Measurements from ENCODE around the gene EML2. TPM values are rescaled to one million over a fixed set of nuclear protein-coding genes. Genes with fewer than 3 reads are reported as not detected.
"Not testable (repeated sequence)": the region's sequence is repeated elsewhere in the genome, so short reads cannot be mapped to it uniquely, and the experiment has no call there.

EML2 gene
- total RNA-seq, 2 donors from 2014 or later: 117 to 184 TPM

DNA sequence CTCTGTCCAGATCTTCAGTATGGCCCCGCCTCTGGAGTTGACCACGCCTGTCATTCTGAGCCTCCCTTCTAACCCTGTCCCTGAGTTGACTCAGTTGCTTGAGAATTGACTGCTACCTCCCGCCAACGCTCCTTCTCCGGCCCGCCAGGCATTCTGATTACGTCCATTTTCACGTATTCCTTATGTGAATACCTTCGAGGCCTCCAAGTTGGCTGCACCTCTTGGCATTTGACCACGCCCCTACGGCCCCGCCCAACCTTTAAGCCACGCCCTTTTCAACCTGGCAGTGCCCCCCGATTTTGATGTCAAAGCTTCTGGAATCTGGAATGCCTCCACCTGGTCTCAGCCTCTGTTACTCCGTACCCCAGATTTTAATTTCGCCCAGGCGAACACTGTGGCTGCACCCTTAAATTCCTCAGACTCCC is 1.7 kb upstream of the EML2 start:
- Mint-ChIP-seq H3K4me3 (peak overlapping the region; percentile 86), H3K9me3 (peaks cover 8% of the 10 kb centered on the region), H3K36me3 (ENCODE audit: low read depth) (peaks cover 68% of the 10 kb centered on the region), H3K27me3 (no peaks in the 10 kb centered on the region), H3K27ac (peak overlapping the region; percentile 96), H3K4me1 (peaks cover 20% of the 10 kb centered on the region)
- no peak for ATAC-seq (replicated peaks)

GRCh38 chr19:45637890-45638667 is 1.1 kb downstream of the EML2 start:
- peaks cover 11% of the 10 kb centered on the region for H3K4me1 Mint-ChIP-seq
- no peaks in the 10 kb centered on the region for H3K27me3 Mint-ChIP-seq
- peaks cover 8% of the 10 kb centered on the region for H3K9me3 Mint-ChIP-seq
- H3K4me3 Mint-ChIP-seq: peak overlapping the region; percentile 86
- H3K27ac Mint-ChIP-seq: no peak overlapping the region
- peaks cover 73% of the 10 kb centered on the region for H3K36me3 Mint-ChIP-seq (ENCODE audit: low read depth)
- ATAC-seq (replicated peaks): no peak

DNA sequence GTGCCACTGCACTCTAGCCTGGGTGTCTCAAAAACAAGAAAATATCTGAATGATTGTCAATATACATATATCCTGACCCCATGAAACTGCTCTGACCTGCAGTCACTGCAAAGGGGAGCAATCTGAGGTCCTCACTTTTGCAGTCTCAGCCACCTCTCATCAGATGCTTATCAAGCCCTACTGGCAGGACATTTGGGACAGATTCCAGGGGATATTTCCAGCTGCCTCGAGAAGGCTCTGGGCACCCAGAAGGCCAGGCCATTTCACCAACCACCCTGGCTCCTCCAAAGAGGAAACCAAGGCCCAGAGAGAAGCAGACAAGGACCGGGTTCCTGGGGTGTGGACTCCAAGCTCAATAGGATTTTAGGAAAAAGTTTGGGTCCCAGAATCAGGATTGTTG is 2.3 kb downstream of the EML2 start:
- H3K36me3 Mint-ChIP-seq (ENCODE audit: low read depth): peaks cover 70% of the 10 kb centered on the region
- H3K9me3 Mint-ChIP-seq: peaks cover 8% of the 10 kb centered on the region
- no peak overlapping the region for H3K27ac Mint-ChIP-seq
- H3K4me3 Mint-ChIP-seq: no peak overlapping the region
- peaks cover 10% of the 10 kb centered on the region for H3K4me1 Mint-ChIP-seq
- no peaks in the 10 kb centered on the region for H3K27me3 Mint-ChIP-seq
- no peak for ATAC-seq (replicated peaks)

DNA sequence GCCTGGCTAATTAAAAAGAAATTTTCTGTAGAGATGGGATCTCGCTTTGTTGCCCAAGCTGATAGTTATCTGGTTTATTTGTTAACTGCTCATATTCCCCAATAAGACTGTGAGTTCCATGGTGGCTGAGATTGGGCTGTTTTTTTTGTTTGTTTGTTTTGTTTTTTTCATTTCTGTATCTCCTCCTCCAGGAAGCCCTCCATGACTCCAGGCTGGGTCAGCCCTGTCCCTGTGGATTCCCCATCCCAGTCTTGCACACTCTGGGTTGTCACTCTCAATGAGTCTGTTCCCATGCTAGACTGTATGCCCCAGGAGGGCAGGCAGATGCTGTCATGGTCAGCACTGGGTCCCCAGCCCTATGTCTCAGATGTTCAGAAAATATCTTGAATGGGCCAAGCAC is 2.9 kb downstream of the EML2 start:
- Mint-ChIP-seq H3K27ac (no peak overlapping the region), H3K27me3 (no peaks in the 10 kb centered on the region), H3K4me3 (no peak overlapping the region), H3K36me3 (ENCODE audit: low read depth) (peaks cover 65% of the 10 kb centered on the region), H3K4me1 (peaks cover 8% of the 10 kb centered on the region), H3K9me3 (peaks cover 6% of the 10 kb centered on the region)
- no peak for ATAC-seq (replicated peaks)

GRCh38 chr19:45632468-45633196 is 6.6 kb downstream of the EML2 start:
- H3K9me3 Mint-ChIP-seq: no peaks in the 10 kb centered on the region
- H3K4me1 Mint-ChIP-seq: peaks cover 6% of the 10 kb centered on the region
- H3K4me3 Mint-ChIP-seq: peak overlapping the region; percentile 50
- peak; percentile 53 for ATAC-seq (replicated peaks)
- no peak overlapping the region for H3K27ac Mint-ChIP-seq
- H3K27me3 Mint-ChIP-seq: no peaks in the 10 kb centered on the region
- peaks cover 67% of the 10 kb centered on the region for H3K36me3 Mint-ChIP-seq (ENCODE audit: low read depth)

DNA sequence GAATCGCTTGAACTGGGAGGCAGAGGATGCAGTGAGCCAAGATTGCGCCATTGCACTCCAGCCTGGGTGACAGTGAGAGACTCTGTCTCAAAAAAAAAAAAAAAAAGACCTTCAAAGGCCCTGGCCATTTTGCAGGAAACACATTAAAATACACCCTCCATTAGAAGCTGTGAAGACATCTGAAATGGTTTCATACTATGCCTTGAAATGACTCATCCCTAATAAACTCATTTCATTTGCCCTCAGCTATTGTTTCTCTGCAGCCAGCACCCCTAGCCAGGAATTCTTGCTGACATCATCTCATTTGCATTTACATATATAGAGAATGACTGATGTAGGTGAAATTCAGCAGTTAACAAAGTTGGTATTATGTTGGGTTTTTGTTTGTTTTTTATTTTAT is 8.7 kb downstream of the EML2 start:
- peak; percentile 96 for ATAC-seq (replicated peaks)
- H3K4me3 Mint-ChIP-seq: peak overlapping the region; percentile 38
- H3K27me3 Mint-ChIP-seq: no peaks in the 10 kb centered on the region
- peaks cover 6% of the 10 kb centered on the region for H3K4me1 Mint-ChIP-seq
- peak overlapping the region; percentile 43 for H3K27ac Mint-ChIP-seq
- peaks cover 72% of the 10 kb centered on the region for H3K36me3 Mint-ChIP-seq (ENCODE audit: low read depth)
- H3K9me3 Mint-ChIP-seq: no peaks in the 10 kb centered on the region

DNA sequence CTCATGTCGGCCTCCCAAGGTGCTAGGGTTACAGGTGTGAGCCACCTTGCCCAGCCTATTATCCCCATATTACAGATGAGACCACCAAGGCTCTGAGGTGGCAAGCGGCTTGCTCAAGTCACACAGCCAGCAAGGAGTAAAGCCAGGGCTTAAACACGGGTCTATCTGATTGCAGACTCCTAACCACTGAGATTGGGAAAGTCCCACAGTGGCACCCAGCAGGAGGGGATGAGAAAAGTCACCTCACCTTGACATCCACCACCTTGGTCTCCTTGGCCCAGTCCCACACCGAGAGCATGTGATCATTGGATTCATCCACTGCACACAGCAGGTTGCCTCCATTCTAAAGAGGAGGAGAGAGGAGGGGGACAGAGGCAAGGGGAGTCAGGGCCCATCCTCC is 9.5 kb downstream of the EML2 start:
- Mint-ChIP-seq H3K4me1 (peaks cover 6% of the 10 kb centered on the region), H3K4me3 (peak overlapping the region; percentile 38), H3K36me3 (ENCODE audit: low read depth) (peaks cover 79% of the 10 kb centered on the region), H3K27ac (peak overlapping the region; percentile 43), H3K9me3 (no peaks in the 10 kb centered on the region), H3K27me3 (no peaks in the 10 kb centered on the region)
- ATAC-seq (replicated peaks): peak; percentile 16

GRCh38 chr19:45628219-45628618 is 11.0 kb downstream of the EML2 start:
- not testable (repeated sequence) for H3K4me3 Mint-ChIP-seq; H3K27me3 Mint-ChIP-seq; ATAC-seq (replicated peaks); H3K9me3 Mint-ChIP-seq; H3K27ac Mint-ChIP-seq; H3K4me1 Mint-ChIP-seq
- H3K36me3 Mint-ChIP-seq (ENCODE audit: low read depth): peaks cover 92% of the 10 kb centered on the region

DNA sequence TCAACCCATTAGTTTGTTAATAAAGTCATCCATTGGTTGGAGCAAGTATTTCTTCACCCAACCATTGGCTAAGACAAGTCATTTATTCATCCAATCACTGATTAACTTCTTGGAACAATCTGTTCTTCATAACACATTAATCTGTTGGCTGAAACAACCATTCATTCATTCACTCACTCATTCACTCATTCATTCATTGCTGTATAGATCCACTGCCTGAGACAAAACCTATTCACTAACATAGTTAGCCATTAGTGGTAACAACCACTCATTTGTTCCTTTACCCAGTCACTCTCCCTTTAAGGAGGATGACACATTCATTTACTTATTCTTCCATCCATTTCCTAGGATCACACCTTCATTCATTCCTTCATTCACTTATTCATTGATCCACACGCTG is 15.2 kb downstream of the EML2 start:
- Mint-ChIP-seq H3K36me3 (ENCODE audit: low read depth) (peaks cover 100% of the 10 kb centered on the region), H3K27ac (no peak overlapping the region)

DNA sequence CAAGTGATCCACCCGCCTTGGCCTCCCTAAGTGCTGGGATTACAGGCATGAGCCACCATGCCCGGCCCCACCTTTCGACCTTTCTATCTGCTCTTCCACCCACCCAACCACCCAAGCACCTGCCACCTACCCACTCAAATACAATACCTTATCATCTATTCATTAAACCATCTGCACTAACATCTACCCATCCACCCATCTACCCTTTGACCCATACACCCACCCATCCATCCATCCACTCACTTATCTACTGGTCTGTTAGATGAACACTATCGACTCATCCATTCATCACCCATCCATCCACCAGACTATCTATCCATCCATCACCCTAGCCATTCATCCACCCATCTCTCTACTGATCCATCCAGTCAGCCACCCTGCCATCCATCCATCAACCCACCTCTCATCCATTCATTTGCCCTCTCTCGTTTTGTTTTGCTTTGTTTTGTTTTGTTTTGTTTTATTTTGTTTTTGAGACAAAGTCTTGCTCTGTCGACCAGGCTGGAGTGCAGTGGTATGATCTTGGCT is 17.2 kb downstream of the EML2 start:
- no peaks in the 10 kb centered on the region for H3K4me1 Mint-ChIP-seq
- no peak overlapping the region for H3K4me3 Mint-ChIP-seq
- H3K36me3 Mint-ChIP-seq (ENCODE audit: low read depth): peaks cover 100% of the 10 kb centered on the region
- H3K27ac Mint-ChIP-seq: peak overlapping the region; percentile 2
- no peaks in the 10 kb centered on the region for H3K27me3 Mint-ChIP-seq
- H3K9me3 Mint-ChIP-seq: no peaks in the 10 kb centered on the region
- no peak for ATAC-seq (replicated peaks)

More for the DNA sequence above, 15.2 kb downstream of the EML2 start:
- Mint-ChIP-seq H3K27me3 (no peaks in the 10 kb centered on the region), H3K9me3 (no peaks in the 10 kb centered on the region), H3K4me3 (no peak overlapping the region), H3K4me1 (no peaks in the 10 kb centered on the region)
- no peak for ATAC-seq (replicated peaks)

- H3K27me3 Mint-ChIP-seq: no peaks in the 10 kb centered on the region
- H3K4me1 Mint-ChIP-seq: no peaks in the 10 kb centered on the region
- no peak overlapping the region for H3K27ac Mint-ChIP-seq
- ATAC-seq (replicated peaks): no peak
- H3K4me3 Mint-ChIP-seq: no peak overlapping the region
- no peaks in the 10 kb centered on the region for H3K9me3 Mint-ChIP-seq
- H3K36me3 Mint-ChIP-seq (ENCODE audit: low read depth): peaks cover 100% of the 10 kb centered on the region
Measured at GRCh38 chr19:45621389-45621788, 17.8 kb downstream of the EML2 start.

GRCh38 chr19:45616704-45617017 is 22.5 kb downstream of the EML2 start:
- no peak overlapping the region for H3K4me3 Mint-ChIP-seq
- peaks cover 19% of the 10 kb centered on the region for H3K4me1 Mint-ChIP-seq
- H3K27me3 Mint-ChIP-seq: no peaks in the 10 kb centered on the region
- peak overlapping the region; percentile 17 for H3K27ac Mint-ChIP-seq
- no peaks in the 10 kb centered on the region for H3K9me3 Mint-ChIP-seq
- ATAC-seq (replicated peaks): no peak
- H3K36me3 Mint-ChIP-seq (ENCODE audit: low read depth): peaks cover 100% of the 10 kb centered on the region

GRCh38 chr19:45615795-45616703 is 23.1 kb downstream of the EML2 start:
- Mint-ChIP-seq H3K4me3 (no peak overlapping the region), H3K27me3 (no peaks in the 10 kb centered on the region), H3K27ac (peak overlapping the region; percentile 17), H3K9me3 (no peaks in the 10 kb centered on the region), H3K36me3 (ENCODE audit: low read depth) (peaks cover 100% of the 10 kb centered on the region), H3K4me1 (peaks cover 19% of the 10 kb centered on the region)
- peak; percentile 59 for ATAC-seq (replicated peaks)

DNA sequence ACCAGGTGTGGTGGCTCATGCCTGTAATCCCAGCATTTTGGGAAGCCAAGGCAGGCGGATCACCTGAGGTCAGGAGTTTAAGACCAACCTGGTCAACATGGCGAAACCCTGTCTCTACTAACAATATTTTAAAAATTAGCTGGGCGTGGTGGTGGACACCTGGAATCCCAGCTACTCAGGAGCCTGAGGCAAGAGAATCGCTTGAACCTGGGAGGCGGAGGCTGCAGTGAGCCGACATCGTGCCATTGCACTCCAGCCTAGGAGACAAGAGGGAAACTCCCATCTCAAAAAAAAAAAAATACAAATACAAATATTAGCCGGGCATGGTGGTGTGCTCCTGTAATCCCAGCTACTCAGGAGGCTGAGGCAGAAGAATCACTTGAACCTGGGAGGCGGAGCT is 24.1 kb downstream of the EML2 start:
- H3K4me3 Mint-ChIP-seq: peak overlapping the region; percentile 89
- not testable (repeated sequence) for H3K27me3 Mint-ChIP-seq; H3K9me3 Mint-ChIP-seq; ATAC-seq (replicated peaks)
- H3K36me3 Mint-ChIP-seq (ENCODE audit: low read depth): peaks cover 100% of the 10 kb centered on the region
- peaks cover 19% of the 10 kb centered on the region for H3K4me1 Mint-ChIP-seq
- peak overlapping the region; percentile 98 for H3K27ac Mint-ChIP-seq

Data from activated T-helper 17 cell treated with anti-CD3 and anti-CD28 coated beads, Interleukin-2, amount 50 U/mL, for 72 hours (primary cell).